ENCODE data around the gene HACD1.

HACD1 gene

GRCh38 chr10:17585016-17585415 is 32.2 kb downstream of the HACD1 start:
- no peak for DNase-seq (ENCODE audit: low read depth in 2 of 2)

GRCh38 chr10:17580885-17581284 is 36.3 kb downstream of the HACD1 start:
- no peak for DNase-seq (ENCODE audit: low read depth in 2 of 2)

GRCh38 chr10:17578603-17579002 is 38.6 kb downstream of the HACD1 start:
- no peak for DNase-seq (ENCODE audit: low read depth in 2 of 2)

GRCh38 chr10:17576768-17577167 is 40.4 kb downstream of the HACD1 start:
- no peak for DNase-seq (ENCODE audit: low read depth in 2 of 2)

- DNase-seq (ENCODE audit: low read depth in 2 of 2) = no peak
These were observed 52.3 kb downstream of the HACD1 start for GRCh38 chr10:17564911-17565310.

- DNase-seq (ENCODE audit: low read depth in 2 of 2) = no peak
These were observed 53.7 kb downstream of the HACD1 start for GRCh38 chr10:17563452-17563851.

- DNase-seq (ENCODE audit: low read depth in 2 of 2) = no peak
These were observed 54.6 kb downstream of the HACD1 start for GRCh38 chr10:17562614-17563013.

- no peak for DNase-seq (ENCODE audit: low read depth in 2 of 2)
These were observed 56.1 kb downstream of the HACD1 start for GRCh38 chr10:17561111-17561510.

GRCh38 chr10:17557459-17557858 is 59.7 kb downstream of the HACD1 start:
- no peak for DNase-seq (ENCODE audit: low read depth in 2 of 2)

GRCh38 chr10:17548770-17549169 is 68.4 kb downstream of the HACD1 start:
- DNase-seq (ENCODE audit: low read depth in 2 of 2) = no peak

GRCh38 chr10:17548162-17548561 is 69.0 kb downstream of the HACD1 start:
- DNase-seq (ENCODE audit: low read depth in 2 of 2) = no peak

- DNase-seq (ENCODE audit: low read depth in 2 of 2) = no peak
These were observed 70.1 kb downstream of the HACD1 start for GRCh38 chr10:17547060-17547459.

GRCh38 chr10:17544465-17544864 is 72.7 kb downstream of the HACD1 start:
- no peak for DNase-seq (ENCODE audit: low read depth in 2 of 2)
